Uterus (tissue), 2 donors: ENCODE data around the gene ANKRD11.
"Not testable (repeated sequence)": the region's sequence is repeated elsewhere in the genome, so short reads cannot be mapped to it uniquely, and the experiment has no call there.

Experiments
- CTCF ChIP-seq, 4 experiments: fragments of 200-600 bp in 2 of 4; fragments of 450-650 bp in 2 of 4; sonication (generic) in 2 of 4; IDR thresholded peaks; one replicate each; pipeline ENCODE4 v1.5.1; 2016 to 2019; ENCODE audit warnings: antibody characterized with exemption in 4 of 4, mild to moderate bottlenecking in 2 of 4, moderate library complexity in 1 of 4
- POLR2A ChIP-seq, 2 donors: fragments of 450-650 bp; IDR thresholded peaks; one replicate each; pipeline ENCODE4 v1.6.1; 2016; ENCODE audit warnings: antibody characterized with exemption in 2 of 2, mild to moderate bottlenecking in 1 of 2, moderate library complexity in 1 of 2

GRCh38 chr16:89390224-89390583 lies 100.2 kb downstream of the ANKRD11 start:
- TF ChIP-seq CTCF, POLR2A (IDR thresholded peaks at IDR 0.05): not testable (repeated sequence)
